Stomach (tissue), 4 donors: Measurements from ENCODE around the gene FUT2.

Experiments used
- EP300 ChIP-seq: sonication (generic); formaldehyde crosslinking; IDR thresholded peaks from one replicate; pipeline ENCODE4 v1.6.1; 2017; ENCODE audit warnings: antibody characterized with exemption
- POLR2A ChIP-seq, 4 donors: fragments of 450-650 bp; IDR thresholded peaks; one replicate each; pipeline ENCODE4 v1.6.1; 2016; ENCODE audit warnings: antibody characterized with exemption in 4 of 4, control low read depth in 2 of 4, mild to moderate bottlenecking in 1 of 4, moderate library complexity in 1 of 4
- POLR2AphosphoS5 ChIP-seq, 3 donors: sonication (generic); formaldehyde crosslinking; IDR thresholded peaks; one replicate each; pipeline ENCODE4 v1.6.1; 2016; ENCODE audit warnings: antibody characterized with exemption in 3 of 3
- TF ChIP-seq, protein P1 (sequence below), 7 experiments: fragments of 450-650 bp in 4 of 7; fragments of 200-600 bp in 3 of 7; sonication (generic) in 3 of 7; IDR thresholded peaks; one replicate each; pipeline ENCODE4 v1.5.1; 2016 to 2019; ENCODE audit warnings: antibody characterized with exemption in 7 of 7, control low read depth in 2 of 7, mild to moderate bottlenecking in 1 of 7

DNA sequence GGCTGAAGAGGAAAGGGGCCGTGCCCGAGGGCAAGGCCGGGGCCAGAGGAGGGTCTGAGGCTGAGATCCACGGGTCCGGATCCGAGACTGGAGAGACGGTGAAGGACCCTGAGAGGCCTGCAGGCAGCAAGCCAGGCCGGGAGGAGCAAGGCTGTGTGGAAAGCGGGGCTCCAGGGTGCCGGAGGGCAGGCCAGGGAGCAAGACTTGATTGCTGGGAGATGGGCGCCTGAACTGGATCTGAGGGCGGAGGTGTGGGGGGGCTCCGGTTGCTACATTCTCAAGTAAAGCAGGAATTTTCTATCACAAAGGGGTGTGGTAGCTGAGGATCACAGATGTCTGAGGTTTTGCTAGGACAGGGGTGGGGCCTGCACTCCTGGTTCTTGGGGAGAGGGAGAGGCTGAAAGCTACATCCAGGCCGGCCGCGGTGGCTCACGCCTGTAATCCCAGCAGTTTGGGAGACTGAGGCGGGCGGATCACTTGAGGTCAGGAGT, 20.0 kb downstream of the FUT2 start:
- TF ChIP-seq, protein P1, sequence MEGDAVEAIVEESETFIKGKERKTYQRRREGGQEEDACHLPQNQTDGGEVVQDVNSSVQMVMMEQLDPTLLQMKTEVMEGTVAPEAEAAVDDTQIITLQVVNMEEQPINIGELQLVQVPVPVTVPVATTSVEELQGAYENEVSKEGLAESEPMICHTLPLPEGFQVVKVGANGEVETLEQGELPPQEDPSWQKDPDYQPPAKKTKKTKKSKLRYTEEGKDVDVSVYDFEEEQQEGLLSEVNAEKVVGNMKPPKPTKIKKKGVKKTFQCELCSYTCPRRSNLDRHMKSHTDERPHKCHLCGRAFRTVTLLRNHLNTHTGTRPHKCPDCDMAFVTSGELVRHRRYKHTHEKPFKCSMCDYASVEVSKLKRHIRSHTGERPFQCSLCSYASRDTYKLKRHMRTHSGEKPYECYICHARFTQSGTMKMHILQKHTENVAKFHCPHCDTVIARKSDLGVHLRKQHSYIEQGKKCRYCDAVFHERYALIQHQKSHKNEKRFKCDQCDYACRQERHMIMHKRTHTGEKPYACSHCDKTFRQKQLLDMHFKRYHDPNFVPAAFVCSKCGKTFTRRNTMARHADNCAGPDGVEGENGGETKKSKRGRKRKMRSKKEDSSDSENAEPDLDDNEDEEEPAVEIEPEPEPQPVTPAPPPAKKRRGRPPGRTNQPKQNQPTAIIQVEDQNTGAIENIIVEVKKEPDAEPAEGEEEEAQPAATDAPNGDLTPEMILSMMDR (IDR thresholded peaks at IDR 0.05) = no peak
- TF ChIP-seq POLR2AphosphoS5 (IDR thresholded peaks at IDR 0.05) (no peak), POLR2A (IDR thresholded peaks at IDR 0.05) (no peak), EP300 (no peak)
